ENCODE data around the gene FRMD3. TPM values are rescaled to one million over a fixed set of nuclear protein-coding genes. Genes with fewer than 3 reads are reported as not detected.

The FRMD3 gene
- total RNA-seq, 2 experiments from 2014 or later: 0.52 to 0.80 TPM

GRCh38 chr9:83238871-83239640 lies 299.1 kb downstream of the FRMD3 start:
- Mint-ChIP-seq H3K36me3 (peaks cover 4% of the 10 kb centered on the region), H3K27me3 (no peaks in the 10 kb centered on the region), H3K4me1 (no peaks in the 10 kb centered on the region), H3K4me3 (no peak overlapping the region), H3K9me3 (no peaks in the 10 kb centered on the region), H3K27ac (no peak overlapping the region)
- DNase-seq: no peak

GRCh38 chr9:83236029-83236696 lies 302.0 kb downstream of the FRMD3 start:
- Mint-ChIP-seq H3K36me3 (no peaks in the 10 kb centered on the region), H3K9me3 (no peaks in the 10 kb centered on the region), H3K27me3 (peaks cover 6% of the 10 kb centered on the region), H3K4me1 (no peaks in the 10 kb centered on the region), H3K4me3 (no peak overlapping the region), H3K27ac (no peak overlapping the region)
- no peak for DNase-seq

- H3K4me3 Mint-ChIP-seq: no peak overlapping the region
- peaks cover 6% of the 10 kb centered on the region for H3K27me3 Mint-ChIP-seq
- H3K36me3 Mint-ChIP-seq: no peaks in the 10 kb centered on the region
- no peak for DNase-seq
- H3K4me1 Mint-ChIP-seq: no peaks in the 10 kb centered on the region
- no peaks in the 10 kb centered on the region for H3K9me3 Mint-ChIP-seq
- no peak overlapping the region for H3K27ac Mint-ChIP-seq
These were observed 302.7 kb downstream of the FRMD3 start for GRCh38 chr9:83235526-83235925.

GRCh38 chr9:83234541-83234940 lies 303.7 kb downstream of the FRMD3 start:
- Mint-ChIP-seq H3K36me3 (no peaks in the 10 kb centered on the region), H3K27ac (no peak overlapping the region)

GRCh38 chr9:83233647-83234046 lies 304.6 kb downstream of the FRMD3 start:
- Mint-ChIP-seq H3K9me3 (no peaks in the 10 kb centered on the region), H3K4me1 (no peaks in the 10 kb centered on the region), H3K4me3 (no peak overlapping the region), H3K36me3 (no peaks in the 10 kb centered on the region), H3K27ac (no peak overlapping the region), H3K27me3 (peaks cover 6% of the 10 kb centered on the region)
- no peak for DNase-seq

More at GRCh38 chr9:83234541-83234940, 303.7 kb downstream of the FRMD3 start:
- no peak overlapping the region for H3K4me3 Mint-ChIP-seq
- H3K4me1 Mint-ChIP-seq: no peaks in the 10 kb centered on the region
- no peak for DNase-seq
- H3K27me3 Mint-ChIP-seq: peaks cover 6% of the 10 kb centered on the region
- no peaks in the 10 kb centered on the region for H3K9me3 Mint-ChIP-seq

GRCh38 chr9:83231039-83231438 lies 307.2 kb downstream of the FRMD3 start:
- Mint-ChIP-seq H3K4me1 (no peaks in the 10 kb centered on the region), H3K4me3 (no peak overlapping the region), H3K27me3 (peaks cover 6% of the 10 kb centered on the region), H3K9me3 (no peaks in the 10 kb centered on the region), H3K36me3 (no peaks in the 10 kb centered on the region), H3K27ac (no peak overlapping the region)
- DNase-seq: no peak

- peaks cover 43% of the 10 kb centered on the region for H3K27me3 Mint-ChIP-seq
- H3K36me3 Mint-ChIP-seq: no peaks in the 10 kb centered on the region
- DNase-seq: no peak
- H3K27ac Mint-ChIP-seq: no peak overlapping the region
- H3K9me3 Mint-ChIP-seq: peaks cover 2% of the 10 kb centered on the region
- H3K4me1 Mint-ChIP-seq: peaks cover 3% of the 10 kb centered on the region
- H3K4me3 Mint-ChIP-seq: no peak overlapping the region
These were observed 317.5 kb downstream of the FRMD3 start for GRCh38 chr9:83220730-83221129.

GRCh38 chr9:83219924-83220438 lies 318.2 kb downstream of the FRMD3 start:
- peaks cover 3% of the 10 kb centered on the region for H3K4me1 Mint-ChIP-seq
- peaks cover 4% of the 10 kb centered on the region for H3K9me3 Mint-ChIP-seq
- DNase-seq: no peak
- peaks cover 46% of the 10 kb centered on the region for H3K27me3 Mint-ChIP-seq
- peak overlapping the region; percentile 78 for H3K4me3 Mint-ChIP-seq
- no peak overlapping the region for H3K27ac Mint-ChIP-seq
- H3K36me3 Mint-ChIP-seq: no peaks in the 10 kb centered on the region

DNA sequence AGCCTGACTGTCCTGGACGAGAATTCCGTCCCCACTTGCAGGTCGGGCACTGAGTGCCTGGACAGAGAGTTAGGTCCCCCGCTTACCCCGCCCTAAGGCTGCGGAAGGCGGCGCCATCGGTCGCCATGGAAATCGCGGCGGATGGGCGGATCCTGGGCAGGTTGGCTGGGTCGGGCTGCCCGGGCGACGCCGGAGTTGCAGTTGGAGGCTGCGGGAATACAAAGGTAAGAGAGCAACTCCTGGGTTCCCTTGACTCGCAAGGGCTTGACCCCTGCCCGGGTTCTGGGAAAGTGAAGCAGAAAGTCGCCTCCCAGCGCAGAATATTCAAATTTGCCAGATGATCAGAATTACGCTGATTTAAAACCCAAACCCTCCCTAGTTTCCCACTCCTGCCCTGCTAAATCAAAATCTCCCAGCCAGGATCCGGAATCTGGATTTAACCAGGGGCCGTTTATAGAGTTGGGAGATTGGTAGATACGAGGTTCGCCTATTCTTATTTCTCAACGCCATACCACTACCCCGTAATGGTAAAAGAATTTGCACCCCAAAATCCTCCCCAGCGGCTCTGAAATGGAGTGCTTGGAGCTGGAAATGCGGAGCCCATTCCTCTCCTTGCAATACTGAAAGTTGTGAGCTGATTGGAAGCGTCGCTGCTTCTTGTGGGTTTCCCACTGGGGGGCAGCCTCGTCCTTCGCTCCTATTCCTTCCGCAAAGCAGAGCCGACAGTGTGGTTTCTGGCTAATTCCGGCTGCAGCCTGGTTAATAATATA lies 318.9 kb downstream of the FRMD3 start:
- peaks cover 50% of the 10 kb centered on the region for H3K27me3 Mint-ChIP-seq
- H3K4me3 Mint-ChIP-seq: peak overlapping the region; percentile 78
- H3K9me3 Mint-ChIP-seq: peaks cover 4% of the 10 kb centered on the region
- no peaks in the 10 kb centered on the region for H3K36me3 Mint-ChIP-seq
- DNase-seq: peak; percentile 32
- H3K4me1 Mint-ChIP-seq: peaks cover 3% of the 10 kb centered on the region
- no peak overlapping the region for H3K27ac Mint-ChIP-seq

GRCh38 chr9:83218411-83219090 lies 319.6 kb downstream of the FRMD3 start:
- peaks cover 4% of the 10 kb centered on the region for H3K9me3 Mint-ChIP-seq
- no peak for DNase-seq
- no peaks in the 10 kb centered on the region for H3K36me3 Mint-ChIP-seq
- H3K27ac Mint-ChIP-seq: no peak overlapping the region
- H3K27me3 Mint-ChIP-seq: peaks cover 54% of the 10 kb centered on the region
- peaks cover 3% of the 10 kb centered on the region for H3K4me1 Mint-ChIP-seq
- H3K4me3 Mint-ChIP-seq: no peak overlapping the region

DNA sequence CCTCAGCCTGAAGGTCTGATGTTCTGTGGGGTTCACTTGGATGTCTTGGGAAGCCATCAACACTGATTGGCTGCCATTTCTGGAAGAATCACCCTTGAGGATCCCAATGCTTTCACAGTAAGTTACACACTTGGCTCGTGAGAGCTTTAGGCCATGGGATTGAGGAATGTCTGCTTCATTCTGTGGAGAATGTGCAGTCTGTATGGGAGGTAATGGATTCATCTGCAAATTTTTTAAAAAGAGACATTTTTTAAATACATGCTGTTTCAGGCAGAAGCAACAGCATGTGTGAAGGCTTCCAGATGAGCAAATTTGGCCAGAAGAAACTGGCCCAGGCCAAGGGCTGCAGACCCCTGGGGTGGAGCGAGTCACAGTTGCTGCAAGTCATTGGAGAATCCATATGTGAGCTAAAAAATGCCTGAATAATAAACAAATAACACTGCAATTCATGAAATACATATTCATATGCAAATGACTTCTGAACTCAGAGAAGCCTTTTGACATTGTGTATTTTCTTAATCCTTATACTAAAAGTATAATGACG lies 328.9 kb downstream of the FRMD3 start:
- Mint-ChIP-seq H3K4me1 (no peaks in the 10 kb centered on the region), H3K27ac (no peak overlapping the region), H3K27me3 (peaks cover 14% of the 10 kb centered on the region), H3K4me3 (no peak overlapping the region), H3K36me3 (no peaks in the 10 kb centered on the region), H3K9me3 (no peaks in the 10 kb centered on the region)
- no peak for DNase-seq

DNA sequence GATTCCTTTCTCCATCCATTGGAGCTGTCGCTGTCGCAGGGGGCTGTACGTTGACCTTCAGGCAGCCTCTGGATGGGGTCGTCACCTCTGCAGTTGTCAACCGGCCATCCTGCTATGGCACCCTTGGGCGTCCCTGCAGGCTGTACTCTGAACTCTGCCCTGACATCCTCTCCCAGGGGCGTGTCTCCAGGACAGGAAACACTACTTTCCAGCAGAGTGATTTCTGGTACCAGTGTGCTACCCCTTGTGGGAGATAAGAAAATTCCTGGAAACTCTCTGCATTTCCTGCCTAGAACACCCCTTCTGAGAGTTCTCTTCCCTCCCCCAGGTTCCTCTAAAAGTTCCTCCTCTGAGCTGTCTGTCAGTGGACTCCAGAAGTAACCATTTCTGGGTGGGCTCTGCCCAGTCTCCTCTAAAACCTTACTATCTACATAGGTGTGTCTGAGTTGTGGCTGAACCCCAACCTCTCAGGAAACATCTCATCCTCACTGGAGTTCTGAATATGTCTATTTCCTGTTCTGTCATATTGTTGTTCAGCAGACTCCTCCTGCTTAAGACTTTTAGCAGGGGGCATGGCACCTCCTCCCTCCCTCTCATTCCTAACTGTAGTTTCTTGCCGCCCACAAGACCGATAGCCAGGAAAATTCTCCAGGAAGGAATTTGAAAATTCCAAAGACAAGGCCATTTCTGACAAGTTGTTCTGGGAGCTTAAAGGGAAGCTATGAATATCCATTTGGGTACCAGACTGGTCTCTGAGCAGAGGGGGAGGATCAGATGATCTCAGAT lies 329.9 kb downstream of the FRMD3 start:
- no peak for DNase-seq
- Mint-ChIP-seq H3K27ac (no peak overlapping the region), H3K4me1 (no peaks in the 10 kb centered on the region), H3K27me3 (peaks cover 8% of the 10 kb centered on the region), H3K4me3 (no peak overlapping the region), H3K36me3 (no peaks in the 10 kb centered on the region), H3K9me3 (no peaks in the 10 kb centered on the region)

- H3K9me3 Mint-ChIP-seq: no peaks in the 10 kb centered on the region
- H3K27ac Mint-ChIP-seq: peak overlapping the region; percentile 32
- no peaks in the 10 kb centered on the region for H3K36me3 Mint-ChIP-seq
- H3K27me3 Mint-ChIP-seq: peaks cover 5% of the 10 kb centered on the region
- no peaks in the 10 kb centered on the region for H3K4me1 Mint-ChIP-seq
- H3K4me3 Mint-ChIP-seq: no peak overlapping the region
- no peak for DNase-seq
These were observed 334.2 kb downstream of the FRMD3 start for GRCh38 chr9:83204047-83204446.

DNA sequence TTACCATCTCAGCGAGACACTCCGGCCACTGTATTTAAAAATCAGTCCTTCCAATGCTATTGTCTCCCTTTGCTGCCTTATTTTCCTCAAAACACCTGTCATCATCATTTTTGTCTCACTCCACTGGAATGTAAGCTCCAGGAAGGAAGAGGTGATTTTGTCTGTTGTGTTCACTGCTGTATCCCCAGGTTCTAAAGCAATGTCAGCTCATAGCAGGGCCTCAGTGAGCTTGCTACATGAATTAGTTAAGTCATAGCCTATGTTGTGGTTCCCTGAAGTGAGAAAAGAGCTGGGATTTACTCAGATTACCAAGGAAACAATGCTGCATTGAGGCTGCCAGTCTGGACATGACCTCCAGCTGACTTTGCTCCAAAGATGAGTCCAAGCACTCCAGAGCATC lies 337.7 kb downstream of the FRMD3 start:
- Mint-ChIP-seq H3K4me1 (no peaks in the 10 kb centered on the region), H3K27me3 (peaks cover 3% of the 10 kb centered on the region), H3K36me3 (no peaks in the 10 kb centered on the region), H3K9me3 (no peaks in the 10 kb centered on the region), H3K27ac (no peak overlapping the region), H3K4me3 (no peak overlapping the region)
- no peak for DNase-seq

Data from activated naive CD8-positive, alpha-beta T cell treated with anti-CD3 and anti-CD28 coated beads for 36 hours (primary cell).